ENCODE results near the gene NGEF. TPM values are rescaled to one million over a fixed set of nuclear protein-coding genes. Genes with fewer than 3 reads are reported as not detected.

The NGEF gene
- total RNA-seq, 4 donors from 2014 or later: 4.0 to 16.5 (median 6.2) TPM

GRCh38 chr2:232959139-232959538, 53.9 kb downstream of the NGEF start:
- intact Hi-C loops (cut with DNase I): no loop called here
- Histone ChIP-seq H3K4me1 (no peaks in the 10 kb centered on the region), H3K27ac (no peak overlapping the region), H3K36me3 (no peaks in the 10 kb centered on the region), H3K9me3 (peaks cover 0 to 12% (median 0%) of the 10 kb centered on the region in 3 donors), H3K27me3 (peaks cover 0 to 5% (median 0%) of the 10 kb centered on the region in 4 donors), H3K4me3 (no peak overlapping the region)
- no peak for TF ChIP-seq POLR2A (IDR thresholded peaks at IDR 0.05)
- TF ChIP-seq, protein P1, sequence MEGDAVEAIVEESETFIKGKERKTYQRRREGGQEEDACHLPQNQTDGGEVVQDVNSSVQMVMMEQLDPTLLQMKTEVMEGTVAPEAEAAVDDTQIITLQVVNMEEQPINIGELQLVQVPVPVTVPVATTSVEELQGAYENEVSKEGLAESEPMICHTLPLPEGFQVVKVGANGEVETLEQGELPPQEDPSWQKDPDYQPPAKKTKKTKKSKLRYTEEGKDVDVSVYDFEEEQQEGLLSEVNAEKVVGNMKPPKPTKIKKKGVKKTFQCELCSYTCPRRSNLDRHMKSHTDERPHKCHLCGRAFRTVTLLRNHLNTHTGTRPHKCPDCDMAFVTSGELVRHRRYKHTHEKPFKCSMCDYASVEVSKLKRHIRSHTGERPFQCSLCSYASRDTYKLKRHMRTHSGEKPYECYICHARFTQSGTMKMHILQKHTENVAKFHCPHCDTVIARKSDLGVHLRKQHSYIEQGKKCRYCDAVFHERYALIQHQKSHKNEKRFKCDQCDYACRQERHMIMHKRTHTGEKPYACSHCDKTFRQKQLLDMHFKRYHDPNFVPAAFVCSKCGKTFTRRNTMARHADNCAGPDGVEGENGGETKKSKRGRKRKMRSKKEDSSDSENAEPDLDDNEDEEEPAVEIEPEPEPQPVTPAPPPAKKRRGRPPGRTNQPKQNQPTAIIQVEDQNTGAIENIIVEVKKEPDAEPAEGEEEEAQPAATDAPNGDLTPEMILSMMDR (IDR thresholded peaks at IDR 0.05): no peak
- DNase-seq: no peak
- 75 to 84% methylated on average over 4 of the region's 4 CpGs for WGBS, 2 donors

DNA sequence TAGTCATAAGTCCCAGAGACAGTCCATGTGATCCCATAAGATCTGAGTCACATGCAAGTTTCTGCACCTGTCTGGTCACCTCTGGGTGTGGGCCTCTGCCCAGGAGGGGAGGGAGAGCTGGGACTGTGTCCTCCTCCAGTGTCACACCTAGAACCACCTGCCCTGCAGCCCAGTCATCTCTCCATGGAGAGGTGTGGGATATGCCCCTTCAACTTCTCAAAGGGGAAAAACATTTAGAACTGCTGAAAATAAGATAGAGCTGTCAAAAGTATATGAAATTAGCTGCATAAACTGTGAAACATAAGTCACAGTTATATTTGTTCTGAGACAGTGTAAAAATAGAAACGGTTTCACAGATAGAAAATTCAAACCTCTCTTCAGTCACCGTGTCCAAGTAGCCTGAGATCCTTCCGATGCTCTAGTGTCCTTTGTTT, 55.4 kb downstream of the NGEF start:
- intact Hi-C loops (cut with DNase I): no loop called here
- Histone ChIP-seq H3K9me3 (peaks cover 0 to 12% (median 0%) of the 10 kb centered on the region in 3 donors), H3K4me3 (no peak overlapping the region), H3K27ac (no peak overlapping the region), H3K27me3 (peaks cover 0 to 13% (median 0%) of the 10 kb centered on the region in 4 donors), H3K36me3 (no peaks in the 10 kb centered on the region), H3K4me1 (no peaks in the 10 kb centered on the region)
- TF ChIP-seq POLR2A (IDR thresholded peaks at IDR 0.05): no peak
- TF ChIP-seq, protein P1 (IDR thresholded peaks at IDR 0.05): no peak
- 80 to 82% methylated on average over 3 of the region's 3 CpGs for WGBS, 2 donors
- no peak for DNase-seq

DNA sequence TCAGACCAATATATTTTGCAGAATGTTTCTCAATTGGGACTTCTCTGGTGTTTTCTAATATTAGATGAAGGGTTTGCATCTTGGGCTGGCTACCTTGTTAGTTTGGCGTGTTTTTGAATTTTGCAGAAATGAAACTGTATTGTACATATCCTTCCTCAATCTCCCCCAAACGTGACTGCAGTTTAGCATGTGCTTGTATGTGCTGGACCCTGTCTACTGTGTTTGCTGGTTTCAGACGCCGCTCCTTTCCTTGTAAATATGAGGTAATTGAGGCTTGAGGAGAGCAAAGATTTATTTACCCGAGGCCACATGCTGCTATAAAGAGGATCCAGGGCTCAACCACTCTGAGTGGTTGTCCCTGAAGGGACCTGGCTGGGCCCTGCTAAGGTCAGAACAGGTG, 57.2 kb downstream of the NGEF start:
- no peak for DNase-seq
- Histone ChIP-seq H3K4me3 (no peak overlapping the region), H3K4me1 (peaks cover 0 to 6% (median 0%) of the 10 kb centered on the region in 3 donors), H3K27ac (no peak overlapping the region), H3K27me3 (peaks cover 0 to 19% (median 0%) of the 10 kb centered on the region in 4 donors), H3K9me3 (no peaks in the 10 kb centered on the region), H3K36me3 (no peaks in the 10 kb centered on the region)
- intact Hi-C loops (cut with DNase I): no loop called here
- TF ChIP-seq, protein P1 (IDR thresholded peaks at IDR 0.05): no peak
- no peak for TF ChIP-seq POLR2A (IDR thresholded peaks at IDR 0.05)
- WGBS, 2 donors: 53 to 55% methylated on average over 3 to 5 of the region's 5 CpGs

- TF ChIP-seq POLR2A (IDR thresholded peaks at IDR 0.05): no peak
- TF ChIP-seq, protein P1 (IDR thresholded peaks at IDR 0.05): no peak
- no peak overlapping the region for H3K4me3 ChIP-seq
- no peak overlapping the region for H3K27ac ChIP-seq
- no peaks in the 10 kb centered on the region for H3K36me3 ChIP-seq
- H3K9me3 ChIP-seq: no peaks in the 10 kb centered on the region
- H3K4me1 ChIP-seq: peaks cover 0 to 6% (median 0%) of the 10 kb centered on the region in 3 donors
- H3K27me3 ChIP-seq: peaks cover 0 to 19% (median 0%) of the 10 kb centered on the region in 4 donors
- WGBS, 2 donors: 91 to 93% methylated on average over 10 of the region's 10 CpGs
- intact Hi-C loops (cut with DNase I): no loop called here
- no peak for DNase-seq
Measured at GRCh38 chr2:232954691-232955090, 58.4 kb downstream of the NGEF start.

DNA sequence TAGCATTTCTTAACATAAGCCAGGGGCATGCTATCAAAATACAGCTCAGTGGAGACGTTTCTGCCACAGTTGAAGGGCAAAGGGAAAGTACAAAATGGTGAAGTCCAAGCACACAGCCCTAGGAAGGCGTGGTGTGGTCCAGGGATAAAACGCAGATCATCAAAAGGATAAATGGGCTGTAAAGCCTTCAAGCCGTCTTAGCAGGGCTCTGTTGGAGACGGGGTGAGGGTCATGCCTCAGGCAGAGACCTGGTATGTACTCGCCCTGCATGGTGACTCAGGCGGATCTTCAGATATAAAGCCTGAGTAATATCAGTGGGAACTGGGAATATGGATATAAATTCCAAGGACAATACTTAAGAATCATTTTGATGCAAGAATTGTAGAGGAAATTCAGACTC, 61.2 kb downstream of the NGEF start:
- Histone ChIP-seq H3K36me3 (no peaks in the 10 kb centered on the region), H3K4me3 (no peak overlapping the region), H3K4me1 (peaks cover 0 to 9% (median 0%) of the 10 kb centered on the region in 3 donors), H3K27ac (no peak overlapping the region), H3K9me3 (no peaks in the 10 kb centered on the region), H3K27me3 (peaks cover 0 to 19% (median 0%) of the 10 kb centered on the region in 4 donors)
- no peak for DNase-seq
- whole genome bisulfite sequencing, 2 donors: 34 to 45% methylated on average over 7 of the region's 7 CpGs
- TF ChIP-seq, protein P1 (IDR thresholded peaks at IDR 0.05): no peak
- TF ChIP-seq POLR2A (IDR thresholded peaks at IDR 0.05): no peak
- intact Hi-C loops (cut with DNase I): no loop called here
